ENCODE measurements around the gene TRIM65.

DNA sequence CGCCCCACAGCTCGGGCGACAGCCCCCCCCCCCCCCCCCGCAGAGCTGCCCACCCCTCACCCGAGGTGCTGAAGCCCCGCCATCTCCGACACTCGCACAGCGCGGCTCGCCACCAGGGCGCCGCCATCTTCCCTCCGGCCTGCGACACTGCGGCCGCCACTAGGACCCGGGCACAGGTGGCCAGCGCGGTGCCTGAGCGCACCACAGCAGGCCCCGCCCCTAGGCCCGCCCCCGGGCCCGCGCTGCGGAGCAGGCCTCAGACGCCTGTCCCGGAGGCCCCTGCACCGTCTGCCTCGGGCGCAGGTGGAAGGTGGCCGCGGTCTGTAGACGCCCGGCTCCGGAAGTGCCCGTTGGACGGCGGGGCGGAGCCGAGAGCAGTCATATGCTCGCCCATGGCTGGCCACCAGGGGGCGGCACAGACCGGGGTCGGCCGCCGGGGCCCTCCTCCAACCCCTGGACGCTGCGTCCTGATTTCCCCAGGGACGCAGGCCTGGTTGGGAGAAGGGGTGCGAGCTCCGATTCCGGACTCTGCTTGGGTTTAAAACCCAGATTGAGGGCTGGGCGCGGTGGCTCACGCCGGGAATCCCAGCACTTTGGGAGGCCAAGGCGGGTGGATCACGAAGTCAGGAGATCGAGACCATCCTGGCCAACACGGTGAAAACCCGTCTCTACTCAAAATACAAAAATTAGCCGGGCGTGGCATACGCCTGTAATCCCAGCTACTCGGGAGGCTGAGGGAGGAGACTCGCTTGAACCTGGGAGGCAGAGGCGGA is 8.2 kb upstream of the TRIM65 start, which contains the start of gene MRPL38:
- TF ChIP-seq POLR2A (IDR thresholded peaks at IDR 0.05), result peak; percentile 67 to 85 (median 69)
- TF ChIP-seq CTCF (IDR thresholded peaks at IDR 0.05), result peak; percentile 97 to 100 (median 99)
